ENCODE measurements around the gene SYNJ2. TPM values are rescaled to one million over a fixed set of nuclear protein-coding genes. Genes with fewer than 3 reads are reported as not detected.

SYNJ2 gene
- total and polyA plus RNA-seq, 2 experiments from 2014 or later, result 2.8 to 5.6 TPM

GRCh38 chr6:157990321-157991066 lies 8.8 kb downstream of the SYNJ2 start:
- ATAC-seq, result no peak
- Mint-ChIP-seq H3K4me1 (peaks cover 50% of the 10 kb centered on the region), H3K36me3 (ENCODE audit: low read depth) (no peaks in the 10 kb centered on the region; the same call in 2 of the 3 replicates), H3K4me3 (no peak overlapping the region), H3K27me3 (ENCODE audit: insufficient read depth, low read depth, poor library complexity) (peaks cover 7% of the 10 kb centered on the region), H3K9me3 (peaks cover 2% of the 10 kb centered on the region; the same call in 2 of the 3 replicates), H3K27ac (no peak overlapping the region; the same call in 1 of the 2 replicates)
- no peaks in the 10 kb centered on the region for H3K27me3 ChIP-seq (ENCODE audit: insufficient read depth)
- no peak overlapping the region for H3K4me3 ChIP-seq
- no peaks in the 10 kb centered on the region for H3K9me2 ChIP-seq (ENCODE audit: insufficient read depth)
- H3F3A ChIP-seq (replicated peaks; ENCODE audit: low read depth), result 0 out of 2 replicates have a peak, but pooled peaks cover 6% of the 10 kb centered on the region
- no peak overlapping the region for H3K4me2 ChIP-seq
- no peak for TF ChIP-seq POLR2AphosphoS5 (IDR thresholded peaks at IDR 0.05; ENCODE audit: low read depth)
- TF ChIP-seq STAT1 (IDR thresholded peaks at IDR 0.05; ENCODE audit: unreplicated experiment), result no peak
- TF ChIP-seq, protein P1, sequence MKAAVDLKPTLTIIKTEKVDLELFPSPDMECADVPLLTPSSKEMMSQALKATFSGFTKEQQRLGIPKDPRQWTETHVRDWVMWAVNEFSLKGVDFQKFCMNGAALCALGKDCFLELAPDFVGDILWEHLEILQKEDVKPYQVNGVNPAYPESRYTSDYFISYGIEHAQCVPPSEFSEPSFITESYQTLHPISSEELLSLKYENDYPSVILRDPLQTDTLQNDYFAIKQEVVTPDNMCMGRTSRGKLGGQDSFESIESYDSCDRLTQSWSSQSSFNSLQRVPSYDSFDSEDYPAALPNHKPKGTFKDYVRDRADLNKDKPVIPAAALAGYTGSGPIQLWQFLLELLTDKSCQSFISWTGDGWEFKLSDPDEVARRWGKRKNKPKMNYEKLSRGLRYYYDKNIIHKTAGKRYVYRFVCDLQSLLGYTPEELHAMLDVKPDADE (IDR thresholded peaks at IDR 0.05), result no peak
- no peak for TF ChIP-seq REST (IDR thresholded peaks at IDR 0.05; ENCODE audit: unreplicated experiment)
- TF ChIP-seq ZNF114 (CRISPR knock-in tag; IDR thresholded peaks at IDR 0.05), result no peak
- TF ChIP-seq NANOG (IDR thresholded peaks at IDR 0.05; ENCODE audit: borderline replicate concordance), result no peak
- TF ChIP-seq ZNF462 (CRISPR knock-in tag; IDR thresholded peaks at IDR 0.05), result no peak
- no peak for TF ChIP-seq EZH2 (IDR thresholded peaks at IDR 0.05; ENCODE audit: low read depth, unreplicated experiment)
- no peak for TF ChIP-seq JUNB (IDR thresholded peaks at IDR 0.05; ENCODE audit: unreplicated experiment)
- TF ChIP-seq EZH2phosphoT487 (IDR thresholded peaks at IDR 0.05; ENCODE audit: unreplicated experiment), result no peak
- no peak for TF ChIP-seq ZNF331 (CRISPR knock-in tag; IDR thresholded peaks at IDR 0.05; ENCODE audit: low read depth)
- no peak for TF ChIP-seq CTCF (conservative IDR thresholded peaks at IDR 0.05; ENCODE audit: low read depth in 2 of 2)
- peaks cover 11% of the 10 kb centered on the region for H3K4me1 ChIP-seq (ENCODE audit: insufficient read depth)
- H2AFZ ChIP-seq, result no peak overlapping the region
- no peaks in the 10 kb centered on the region for H3K36me3 ChIP-seq (ENCODE audit: insufficient read depth)
- H3K27ac ChIP-seq (ENCODE audit: low read depth), result no peak overlapping the region
- DNase-seq (ENCODE audit: low spot score), result no peak
- peaks cover 56% of the 10 kb centered on the region for H3K79me2 ChIP-seq (replicated peaks; ENCODE audit: insufficient read depth)
- H4K20me1 ChIP-seq (replicated peaks; ENCODE audit: insufficient read depth), result no peaks in the 10 kb centered on the region; the same call in 1 of the 2 replicates

All from GM23338 (cell line).